Activated T-cell treated with anti-CD3 and anti-CD28 coated beads for 24 hours (primary cell): ENCODE data around the gene PEF1.
A peak's percentile ranks its signal among the peaks of the same experiment; 100 is the strongest.
"Not testable (repeated sequence)": the region's sequence is repeated elsewhere in the genome, so short reads cannot be mapped to it uniquely, and the experiment has no call there.

Experiments used
- DNase-seq: peaks from one replicate; pipeline ENCODE4 v3.0.0-alpha.2; 2020; ENCODE audit warnings: low read depth

PEF1 gene

GRCh38 chr1:31609514-31610118, 35.1 kb downstream of the PEF1 start:
- no peak for DNase-seq

DNA sequence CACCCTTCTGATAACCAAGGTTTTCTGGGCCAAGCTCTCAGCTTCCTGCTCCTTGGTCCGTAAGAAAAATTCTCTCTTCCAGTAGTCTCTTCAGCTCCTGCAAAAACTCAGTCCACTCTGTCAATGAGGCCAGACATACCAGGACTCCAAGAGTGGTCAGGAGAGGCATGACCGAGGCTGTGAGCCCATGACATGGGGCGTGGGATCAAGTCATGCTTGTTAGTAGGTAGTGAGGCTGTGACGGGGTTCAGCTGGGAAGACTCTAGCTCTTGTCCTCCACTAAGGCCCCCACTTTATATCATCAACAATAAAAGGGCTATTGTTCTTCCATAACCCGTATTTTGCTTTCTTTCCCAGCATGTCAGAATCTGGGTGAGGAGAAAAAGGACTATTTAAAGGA, 37.3 kb downstream of the PEF1 start:
- no peak for DNase-seq

- DNase-seq = peak; percentile 26
Measured at GRCh38 chr1:31605908-31606427, 38.7 kb downstream of the PEF1 start.

DNA sequence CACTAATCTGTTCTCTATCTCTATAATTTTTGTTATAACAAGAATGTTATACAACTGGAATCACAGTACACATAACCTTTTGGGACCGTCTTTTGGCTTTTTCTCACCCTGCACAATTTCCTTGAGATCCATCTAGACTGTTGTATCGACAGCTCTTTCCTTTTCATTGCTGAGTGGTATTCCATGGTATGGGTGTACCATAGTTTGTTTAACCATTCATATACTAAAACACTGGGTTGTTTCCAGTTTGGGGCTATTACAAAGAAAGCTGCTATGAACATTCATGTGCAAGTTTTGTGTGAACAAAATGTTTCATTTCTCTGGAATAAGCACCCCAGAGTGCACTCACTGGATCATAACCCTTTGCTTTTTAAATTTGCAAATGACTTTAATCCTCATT, 42.6 kb downstream of the PEF1 start:
- DNase-seq = no peak

- DNase-seq = no peak
Measured at GRCh38 chr1:31600641-31601040, 44.0 kb downstream of the PEF1 start.

- DNase-seq = no peak
Measured at GRCh38 chr1:31598980-31599379, 45.7 kb downstream of the PEF1 start.

- DNase-seq = no peak
Measured at GRCh38 chr1:31596737-31597097, 48.0 kb downstream of the PEF1 start.

- no peak for DNase-seq
Measured at GRCh38 chr1:31595836-31596736, 48.6 kb downstream of the PEF1 start.

- peak; percentile 48 for DNase-seq
Measured at GRCh38 chr1:31593770-31594632, 50.7 kb downstream of the PEF1 start.

DNA sequence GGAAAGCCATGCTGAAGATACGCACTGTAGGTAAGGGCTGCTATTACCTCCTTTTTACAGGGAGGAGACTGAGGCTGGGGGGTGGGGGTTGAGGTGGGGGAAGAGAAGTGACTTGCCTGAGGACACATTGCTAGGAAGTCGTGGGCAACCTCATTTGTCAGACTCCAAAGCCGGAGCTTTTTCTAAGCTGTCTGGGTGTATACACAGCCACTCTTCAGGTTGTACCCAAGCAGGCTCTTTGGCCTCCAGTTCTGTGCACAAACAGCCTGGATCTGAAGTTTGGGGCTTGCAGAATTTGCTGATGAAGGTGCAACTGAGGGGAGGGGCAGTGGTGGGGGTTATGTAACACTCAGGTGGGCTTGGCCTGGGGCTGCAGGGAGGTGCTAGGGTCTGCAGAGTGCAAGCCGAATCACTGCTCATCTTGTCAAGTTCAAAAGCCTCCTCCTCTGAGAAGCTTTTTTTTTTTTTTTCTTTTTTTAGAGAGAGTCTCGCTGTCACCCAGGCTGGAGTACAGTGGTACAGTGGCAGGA, 51.5 kb downstream of the PEF1 start:
- DNase-seq = no peak

GRCh38 chr1:31592132-31592531, 52.5 kb downstream of the PEF1 start:
- DNase-seq = no peak

- no peak for DNase-seq
Measured at GRCh38 chr1:31591425-31592093, 53.1 kb downstream of the PEF1 start.

- no peak for DNase-seq
Measured at GRCh38 chr1:31588751-31589515, 55.7 kb downstream of the PEF1 start.

- peak; percentile 17 for DNase-seq
Measured at GRCh38 chr1:31587720-31588423, 56.8 kb downstream of the PEF1 start.

- not testable (repeated sequence) for DNase-seq
Measured at GRCh38 chr1:31587328-31587699, 57.4 kb downstream of the PEF1 start.

DNA sequence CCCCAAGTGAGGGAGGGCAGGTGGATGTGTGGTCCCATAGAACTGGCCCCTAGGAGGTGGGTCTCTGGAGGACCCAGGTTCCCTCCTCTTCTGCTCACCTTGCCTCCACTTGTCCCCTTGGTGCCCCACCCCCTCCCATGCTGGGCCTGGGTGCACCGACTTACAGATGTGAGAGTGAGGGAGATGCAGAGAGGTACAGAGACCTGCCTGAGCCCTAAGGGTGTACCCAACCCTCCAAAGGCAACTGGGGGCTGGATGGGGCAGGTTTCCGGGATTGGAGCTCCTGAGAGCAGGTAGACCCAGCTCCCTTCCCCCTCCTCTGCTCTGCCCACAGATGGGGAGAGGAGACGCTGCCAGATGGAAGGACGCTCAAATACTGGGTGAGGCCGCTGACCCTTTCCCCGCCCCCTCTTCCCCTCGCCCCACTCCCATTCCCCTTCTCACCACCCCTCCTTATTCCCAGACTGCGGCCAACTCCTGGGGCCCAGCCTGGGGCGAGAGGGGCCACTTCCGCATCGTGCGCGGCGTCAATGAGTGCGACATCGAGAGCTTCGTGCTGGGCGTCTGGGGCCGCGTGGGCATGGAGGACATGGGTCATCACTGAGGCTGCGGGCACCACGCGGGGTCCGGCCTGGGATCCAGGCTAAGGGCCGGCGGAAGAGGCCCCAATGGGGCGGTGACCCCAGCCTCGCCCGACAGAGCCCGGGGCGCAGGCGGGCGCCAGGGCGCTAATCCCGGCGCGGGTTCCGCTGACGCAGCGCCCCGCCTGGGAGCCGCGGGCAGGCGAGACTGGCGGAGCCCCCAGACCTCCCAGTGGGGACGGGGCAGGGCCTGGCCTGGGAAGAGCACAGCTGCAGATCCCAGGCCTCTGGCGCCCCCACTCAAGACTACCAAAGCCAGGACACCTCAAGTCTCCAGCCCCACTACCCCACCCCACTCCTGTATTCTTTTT, 58.0 kb downstream of the PEF1 start:
- no peak for DNase-seq

- no peak for DNase-seq
Measured at GRCh38 chr1:31585736-31586365, 58.8 kb downstream of the PEF1 start.

GRCh38 chr1:31584869-31585735, 59.6 kb downstream of the PEF1 start:
- no peak for DNase-seq
